DMS53 (cell line): ENCODE results near the gene EAF1.
A peak's percentile ranks its signal among the peaks of the same experiment; 100 is the strongest.
"Not testable (repeated sequence)": the region's sequence is repeated elsewhere in the genome, so short reads cannot be mapped to it uniquely, and the experiment has no call there.

Source experiments
- DNase-seq: peaks from one replicate; lab custom pipeline; 2025; lab: John Stamatoyannopoulos, UW

Gene EAF1

DNA sequence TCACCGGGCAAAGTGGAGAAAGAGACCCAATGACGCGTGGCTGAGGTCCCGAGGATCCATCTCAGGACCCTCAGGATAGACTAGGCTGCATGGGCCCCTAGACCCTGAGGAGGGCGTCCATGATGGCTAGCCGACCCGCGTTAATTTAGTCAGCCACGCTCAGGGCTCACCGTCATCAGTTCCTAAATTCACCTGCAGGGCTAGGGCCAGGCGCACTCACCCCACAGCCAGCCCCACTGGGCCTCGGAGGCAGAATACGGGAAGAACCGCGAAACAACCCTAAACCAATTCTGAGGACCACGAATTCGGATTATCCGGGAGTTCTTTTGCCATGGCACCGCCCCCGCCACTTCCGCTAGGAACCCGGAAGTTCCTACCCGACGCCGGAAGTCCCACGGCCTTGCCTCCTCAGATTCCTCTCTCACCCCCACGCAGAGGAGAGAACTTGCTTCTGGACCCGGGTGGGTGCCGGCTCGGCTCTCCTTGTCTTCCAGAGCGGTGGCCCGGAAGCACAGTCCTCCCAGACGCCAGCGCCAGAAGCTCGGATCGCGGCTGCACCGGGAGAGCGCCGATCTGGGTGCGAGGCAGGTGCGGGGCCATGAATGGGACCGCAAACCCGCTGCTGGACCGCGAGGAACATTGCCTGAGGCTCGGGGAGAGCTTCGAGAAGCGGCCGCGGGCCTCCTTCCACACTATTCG lies at the start of gene EAF1, which contains the start of gene METTL6:
EAF1 (plus strand) TSS at position 417 of the 699 bp plus-strand sequence; CDS start at position 599, 182 bp downstream.
METTL6 (minus strand) TSS at position 363 of the 699 bp plus-strand sequence. CDS start 1,033 bp downstream, outside the sequence.
- peak; percentile 71 for DNase-seq

DNA sequence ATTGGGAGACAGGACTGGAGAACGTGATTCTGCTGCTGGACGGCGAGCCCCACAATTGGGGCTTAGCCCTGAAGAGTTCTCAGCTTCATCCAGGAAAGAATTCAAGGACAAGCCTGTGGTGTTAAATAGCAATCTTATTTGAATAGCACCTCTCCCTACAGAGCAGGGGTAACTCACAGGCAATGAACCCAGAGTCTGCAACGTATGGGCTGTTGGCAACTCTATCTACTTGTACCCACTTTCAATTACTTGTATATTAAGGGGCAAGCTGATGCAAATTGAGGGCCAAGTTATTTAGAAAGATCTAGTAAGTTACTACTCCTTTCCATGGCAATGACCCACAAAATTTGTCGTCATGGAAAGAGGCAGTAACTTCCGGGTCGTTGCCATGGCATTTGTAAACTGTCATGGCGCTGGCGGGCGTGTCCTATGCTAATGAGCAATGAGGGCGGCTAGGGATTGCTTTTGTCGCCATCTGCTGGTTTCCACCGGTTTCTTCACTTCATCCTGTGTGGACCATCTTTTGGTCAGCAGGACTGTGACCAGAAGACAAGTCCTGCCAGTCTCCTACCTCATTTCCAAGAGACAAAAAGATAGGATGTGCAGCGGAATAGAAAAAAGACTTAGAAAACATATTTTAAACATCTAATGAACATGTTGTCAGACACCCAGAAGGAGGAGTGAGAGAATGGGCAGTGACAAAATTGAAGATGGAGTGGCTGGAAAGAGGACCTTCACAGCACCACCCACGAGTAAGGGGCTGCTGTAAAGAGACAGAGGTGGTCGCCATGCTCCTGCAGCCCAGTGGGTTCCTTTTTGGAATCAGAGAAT lies 49.2 kb upstream of the EAF1 start:
- peak; percentile 88 for DNase-seq

DNA sequence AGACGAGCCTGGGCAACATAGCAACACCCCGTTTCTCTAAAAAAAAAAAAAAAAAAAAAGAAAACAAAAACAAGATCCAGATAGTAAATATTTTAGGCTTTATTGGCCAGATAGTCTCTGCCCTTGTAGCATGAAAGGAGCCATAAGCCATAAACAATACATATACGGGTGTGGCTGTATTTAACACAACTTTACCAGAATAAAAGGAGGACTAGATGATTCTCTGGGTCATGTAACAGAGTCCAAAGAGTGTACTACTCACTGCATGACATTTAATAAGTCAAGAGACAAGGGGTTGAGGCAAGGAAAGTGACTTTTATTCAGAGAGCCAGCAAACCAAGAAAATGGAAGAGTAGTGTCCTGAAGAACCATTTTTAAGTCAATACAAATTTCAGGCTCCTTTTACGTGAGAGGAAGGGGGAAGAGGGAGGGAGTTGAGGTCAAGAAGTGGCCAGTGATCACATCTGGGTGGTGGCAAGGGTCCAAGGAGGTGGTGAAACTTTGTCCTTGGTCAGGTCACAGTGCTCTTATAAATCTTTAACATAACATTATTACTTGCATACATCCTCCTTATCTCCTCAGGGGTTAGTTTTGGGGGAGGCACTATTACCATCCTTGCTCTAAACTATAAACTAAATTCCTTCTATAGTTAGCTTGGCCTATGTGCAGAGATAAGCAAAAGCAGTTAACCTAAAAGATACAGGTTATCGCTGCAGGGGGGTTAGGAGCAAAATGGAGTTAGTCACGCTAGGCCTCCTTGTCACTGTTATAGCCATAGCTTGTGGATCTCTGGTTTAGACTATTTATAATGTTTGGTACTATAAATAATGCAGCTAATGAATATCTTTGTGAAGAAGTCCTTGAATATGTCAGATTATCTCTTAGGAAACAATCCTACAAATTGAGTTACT lies 46.2 kb upstream of the EAF1 start:
- no peak for DNase-seq

DNA sequence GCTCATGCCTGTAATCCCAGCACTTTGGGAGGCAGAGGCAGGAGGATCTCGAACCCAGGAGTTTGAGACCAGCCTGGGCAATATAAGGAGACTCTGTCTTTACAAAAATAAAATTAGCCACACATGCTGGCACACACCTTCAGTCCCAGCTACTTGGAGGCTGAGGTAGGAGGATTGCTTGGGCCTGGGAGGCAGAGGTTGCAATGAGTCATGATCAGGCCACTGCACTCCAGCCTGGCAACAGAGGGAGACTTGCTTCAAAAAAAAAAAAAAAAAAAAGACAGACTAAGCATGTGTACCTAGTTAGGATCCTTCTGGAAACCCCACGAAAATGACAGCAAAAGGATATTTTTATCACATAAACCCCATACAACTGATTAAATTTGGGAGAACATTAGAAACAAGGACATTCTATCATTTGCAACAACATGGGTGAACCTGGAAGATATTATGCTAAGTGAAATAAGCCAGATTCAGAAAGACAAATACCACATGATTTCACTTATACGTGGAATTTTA lies 44.9 kb upstream of the EAF1 start:
- no peak for DNase-seq

DNA sequence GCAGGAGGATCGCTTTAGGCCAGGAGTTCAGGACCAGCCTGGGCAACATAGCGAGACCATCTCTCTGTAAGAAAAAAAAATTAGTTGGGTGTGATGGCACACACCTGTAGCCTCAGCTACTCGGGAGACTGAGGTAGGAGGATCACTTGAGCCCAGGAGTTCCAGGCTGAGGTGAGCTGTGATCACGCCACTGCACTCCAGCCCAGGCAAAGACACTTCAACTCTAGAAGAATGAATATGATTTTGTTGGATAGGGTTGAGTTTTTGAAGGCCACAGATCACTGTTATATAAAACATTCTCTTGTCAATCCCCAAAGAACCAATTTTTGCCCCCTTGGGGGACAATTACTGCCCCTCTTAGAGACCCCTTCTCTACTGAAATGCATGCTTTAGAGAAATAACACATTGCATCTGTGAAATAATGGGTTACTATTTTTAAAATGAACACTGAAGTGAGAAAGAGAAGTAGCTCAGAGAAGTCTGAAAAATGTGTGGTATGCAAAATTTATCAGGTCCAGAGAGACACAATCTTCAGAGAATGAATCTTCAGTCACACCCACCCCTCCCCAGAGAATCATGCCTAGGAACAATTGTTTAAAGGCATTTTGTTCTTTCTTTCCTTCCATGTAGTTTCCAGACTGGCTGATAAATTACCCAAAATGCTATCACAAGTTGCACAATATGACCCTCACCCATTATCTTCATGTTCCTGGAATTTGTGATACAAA lies 42.7 kb upstream of the EAF1 start:
- no peak for DNase-seq

DNA sequence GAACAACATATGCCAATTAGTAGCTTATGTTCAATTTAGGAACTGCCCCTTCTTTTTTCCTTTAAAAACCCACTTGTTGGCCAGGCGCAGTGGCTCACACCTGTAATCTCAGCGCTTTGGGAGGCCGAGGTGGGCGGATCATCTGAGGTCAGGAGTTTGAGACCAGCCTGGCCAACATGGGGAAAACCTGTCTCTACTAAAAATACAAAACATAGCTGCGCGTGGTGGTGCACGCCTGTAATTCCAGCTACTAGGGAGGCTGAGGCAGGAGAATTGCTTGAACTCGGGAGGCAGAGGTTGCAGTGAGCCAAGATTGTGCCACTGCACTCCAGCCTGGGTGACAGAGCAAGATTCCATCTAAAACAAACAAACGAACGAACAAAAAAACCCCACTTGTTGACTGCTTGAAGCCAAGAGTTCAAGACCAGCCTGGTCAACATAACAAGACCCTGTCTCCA lies 42.1 kb upstream of the EAF1 start:
- not testable (repeated sequence) for DNase-seq

DNA sequence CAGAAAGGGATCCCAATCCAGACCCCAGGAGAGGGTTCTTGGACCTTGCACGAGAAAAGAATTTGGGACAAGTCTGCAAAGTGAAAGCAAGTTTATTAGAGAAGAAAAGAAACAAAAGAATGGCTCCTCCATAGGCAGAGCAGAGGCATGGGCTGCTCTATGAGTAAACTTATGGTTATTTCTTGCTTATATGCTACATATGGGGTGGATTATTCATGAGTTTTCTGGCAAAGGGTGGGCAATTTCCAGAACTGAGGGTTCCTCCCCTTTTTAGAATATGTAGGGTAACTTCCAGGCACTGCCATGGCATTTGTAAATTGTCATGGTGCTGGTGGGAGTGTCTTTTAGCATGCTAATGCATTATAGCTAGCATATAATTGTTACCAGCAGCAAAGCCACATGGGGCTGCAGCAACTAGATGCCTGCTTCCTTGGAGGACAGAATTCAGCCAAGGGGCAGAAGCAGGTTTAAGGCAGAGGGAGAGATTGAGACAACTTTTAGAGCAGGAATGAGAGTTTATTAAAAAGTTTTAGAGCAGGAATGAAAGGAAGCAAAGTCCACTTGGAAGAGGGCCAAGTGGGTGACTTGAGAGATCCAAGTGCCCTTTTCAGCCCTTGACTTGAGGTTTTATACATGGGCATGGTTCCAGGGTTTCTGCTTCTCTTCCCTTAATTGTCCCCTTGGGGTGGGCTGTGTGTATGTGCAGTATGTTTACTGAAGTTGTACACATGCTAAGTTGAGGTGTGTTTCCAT lies 41.3 kb upstream of the EAF1 start:
- DNase-seq, result no peak

DNA sequence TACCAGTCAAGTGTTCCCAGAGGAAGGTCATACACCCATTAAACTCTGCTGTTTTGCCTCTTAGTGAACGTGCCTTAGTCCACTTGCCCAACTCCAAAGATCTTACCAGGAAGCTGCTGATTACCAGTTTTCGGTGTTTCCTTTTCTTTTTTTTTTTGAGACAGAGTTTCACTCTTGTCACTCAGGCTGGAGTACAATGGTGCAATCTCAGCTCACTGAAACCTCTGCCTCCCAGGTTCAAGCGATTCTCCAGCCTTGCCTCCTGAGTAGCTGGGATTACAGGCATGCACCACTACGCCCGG lies 40.8 kb upstream of the EAF1 start:
- DNase-seq, result not testable (repeated sequence)

DNA sequence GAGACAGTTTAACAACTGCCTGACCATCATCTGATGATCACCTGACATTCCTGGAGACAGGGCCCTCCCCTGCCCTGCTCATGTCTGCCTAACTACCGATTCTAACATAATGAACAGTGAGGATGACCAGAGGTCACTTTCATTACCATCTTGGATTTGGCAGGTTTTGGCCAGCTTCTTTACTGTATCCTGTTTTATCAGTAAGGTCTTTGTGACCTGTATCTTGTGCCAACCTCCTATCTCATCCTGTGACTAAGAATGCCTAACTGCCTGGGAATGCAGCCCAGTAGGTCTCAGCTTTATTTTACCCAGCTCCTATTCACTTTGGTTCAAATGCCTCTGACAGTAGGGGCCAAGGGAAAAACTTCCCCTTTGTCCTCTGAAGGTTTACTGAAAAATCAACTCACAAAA lies 40.2 kb upstream of the EAF1 start:
- DNase-seq, result no peak

DNA sequence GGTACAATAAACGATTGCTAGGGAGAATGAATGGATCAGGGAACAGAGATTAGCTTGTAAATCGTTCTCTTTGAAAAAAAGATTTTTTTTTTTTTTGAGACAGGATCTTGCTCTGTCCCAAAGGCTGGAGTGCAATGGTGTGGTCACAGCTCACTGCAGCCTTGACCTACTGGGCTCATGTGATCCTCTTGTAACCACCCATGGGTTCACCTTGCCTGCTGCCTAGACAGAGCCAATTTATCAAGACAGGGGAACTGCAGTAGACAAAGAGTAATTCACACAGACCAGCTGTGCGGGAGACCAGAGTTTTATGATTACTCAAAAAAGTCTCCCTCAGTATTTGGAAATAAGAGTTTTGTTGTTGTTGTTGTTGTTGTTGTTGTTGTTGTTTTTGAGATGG lies 39.7 kb upstream of the EAF1 start:
- DNase-seq, result no peak

DNA sequence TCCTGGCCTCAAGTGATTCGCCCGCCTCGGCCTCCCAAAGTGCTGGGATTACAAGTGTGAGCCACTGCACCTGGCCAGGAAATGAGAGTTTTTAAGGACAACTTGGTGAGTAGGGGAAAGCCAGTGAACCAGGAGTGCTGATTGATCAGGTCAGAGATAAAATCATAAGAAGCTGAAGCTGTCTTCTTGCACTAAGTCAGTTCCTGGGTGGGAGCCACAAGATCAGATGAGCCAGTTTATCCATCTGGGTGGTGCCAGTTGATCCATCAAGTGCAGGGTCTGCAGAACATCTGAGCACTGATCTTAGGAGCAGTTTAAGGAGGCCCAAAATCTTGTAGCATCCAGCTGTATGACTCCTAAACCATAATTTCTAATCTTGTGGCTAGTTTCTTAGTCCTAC lies 39.1 kb upstream of the EAF1 start:
- not testable (repeated sequence) for DNase-seq

DNA sequence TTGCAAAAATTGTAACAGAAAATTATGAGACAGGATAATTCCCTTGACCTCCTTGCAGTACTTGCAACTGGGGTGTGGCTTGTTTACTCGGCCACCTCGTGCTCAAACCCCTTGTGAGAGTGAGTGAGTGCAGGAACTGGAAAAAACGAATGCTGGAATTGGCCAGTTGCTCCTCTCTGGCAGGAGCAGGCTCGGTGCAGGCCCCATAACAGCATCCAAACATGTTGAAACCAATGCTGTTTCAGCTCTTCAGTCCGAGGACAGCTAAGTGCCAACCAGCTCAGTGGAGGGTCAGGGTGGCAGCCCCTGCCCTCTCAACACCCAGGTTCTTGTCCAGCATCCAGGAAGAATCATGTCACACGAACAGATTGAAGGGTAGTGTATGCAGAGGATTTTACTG lies 36.9 kb upstream of the EAF1 start:
- DNase-seq, result no peak

DNA sequence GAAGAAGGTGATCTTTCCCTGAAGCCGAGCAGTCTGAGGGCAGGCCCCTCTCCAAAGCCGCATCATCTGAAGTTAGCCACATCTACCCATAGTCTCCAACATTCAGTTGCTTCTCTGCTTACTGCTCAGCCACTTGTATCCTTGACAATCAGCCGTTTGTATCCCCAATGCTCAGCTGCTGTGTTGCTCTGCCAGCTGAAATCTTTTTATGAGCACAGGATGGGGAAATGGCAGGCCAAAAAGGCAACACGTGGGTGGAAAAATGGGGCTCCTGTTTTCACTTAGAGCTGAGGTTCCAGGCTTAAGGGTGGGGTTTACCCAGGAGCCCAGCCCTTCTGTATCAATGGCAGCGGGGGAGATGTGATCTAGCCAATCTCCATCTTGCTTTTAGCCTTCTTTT lies 36.4 kb upstream of the EAF1 start:
- DNase-seq, result no peak

DNA sequence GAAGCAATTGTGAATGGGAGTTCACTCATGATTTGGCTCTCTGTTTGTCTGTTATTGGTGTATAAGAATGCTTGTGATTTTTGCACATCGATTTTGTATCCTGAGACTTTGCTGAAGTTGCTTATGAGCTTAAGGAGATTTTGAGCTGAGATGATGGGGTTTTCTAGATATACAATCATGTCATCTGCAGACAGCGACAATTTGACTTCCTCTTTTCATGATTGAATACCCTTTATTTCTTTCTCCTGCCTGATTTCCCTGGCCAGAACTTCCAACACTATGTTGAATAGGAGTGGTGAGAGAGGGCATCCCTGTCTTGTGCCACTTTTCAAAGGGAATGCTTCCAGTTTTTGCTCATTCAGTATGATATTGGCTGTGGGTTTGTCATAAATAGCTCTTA lies 34.1 kb upstream of the EAF1 start:
- not testable (repeated sequence) for DNase-seq

DNA sequence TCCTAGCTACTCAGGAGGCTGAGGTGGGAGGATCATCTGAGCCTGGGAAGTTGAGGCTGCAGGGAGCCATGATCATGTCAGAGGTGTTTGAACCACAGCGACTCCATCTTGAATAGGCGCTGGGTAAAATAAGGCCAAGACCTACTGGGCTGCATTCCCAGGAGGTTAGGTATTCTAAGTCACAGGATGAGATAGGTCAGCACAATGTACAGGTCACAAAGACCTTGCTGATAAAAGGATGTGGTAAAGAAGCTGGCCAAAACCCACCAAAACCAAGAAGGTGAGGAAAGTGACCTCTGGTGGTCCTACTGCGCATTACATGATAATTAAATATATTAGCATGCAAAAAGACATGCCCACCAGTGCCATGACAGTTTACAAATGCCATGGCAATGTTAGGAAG lies 28.7 kb upstream of the EAF1 start:
- DNase-seq, result not testable (repeated sequence)

DNA sequence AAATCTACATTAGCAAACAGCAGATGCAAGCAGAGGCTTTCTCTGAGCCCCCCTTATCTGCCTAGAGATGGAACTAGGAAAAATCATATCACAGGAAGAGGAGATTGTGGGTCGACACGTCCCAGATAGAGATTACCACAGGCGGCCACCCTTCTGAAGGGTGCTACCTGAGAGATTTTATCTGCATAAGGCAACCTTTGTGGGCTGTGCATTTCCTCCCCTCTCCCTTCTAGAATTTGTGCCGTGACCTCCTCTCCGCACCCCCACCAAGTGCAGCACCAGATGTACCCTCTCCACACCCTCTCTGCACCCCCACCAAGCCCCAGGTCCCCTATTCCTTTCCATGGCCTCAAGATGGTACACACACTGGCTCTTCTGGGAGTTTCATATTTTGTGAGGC lies 27.4 kb upstream of the EAF1 start:
- no peak for DNase-seq

DNA sequence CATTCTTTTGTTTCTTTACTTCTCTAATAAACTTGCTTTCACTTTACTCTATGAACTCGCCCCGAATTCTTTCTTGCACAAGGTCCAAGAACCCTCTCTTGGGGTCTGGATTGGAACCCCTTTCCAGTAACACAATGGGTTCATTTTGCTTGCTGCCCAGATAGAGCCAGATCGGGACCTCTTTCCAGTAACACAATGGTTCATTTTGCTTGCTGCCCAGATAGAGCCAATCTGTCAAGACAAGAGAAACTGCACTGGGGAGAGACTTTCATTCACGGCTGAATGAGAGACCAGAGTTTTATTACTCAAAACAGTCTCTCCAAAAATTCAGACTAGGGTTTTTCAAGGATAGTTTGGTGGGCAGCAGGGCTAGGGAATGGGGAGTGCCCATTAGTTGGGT lies 25.5 kb upstream of the EAF1 start:
- no peak for DNase-seq

DNA sequence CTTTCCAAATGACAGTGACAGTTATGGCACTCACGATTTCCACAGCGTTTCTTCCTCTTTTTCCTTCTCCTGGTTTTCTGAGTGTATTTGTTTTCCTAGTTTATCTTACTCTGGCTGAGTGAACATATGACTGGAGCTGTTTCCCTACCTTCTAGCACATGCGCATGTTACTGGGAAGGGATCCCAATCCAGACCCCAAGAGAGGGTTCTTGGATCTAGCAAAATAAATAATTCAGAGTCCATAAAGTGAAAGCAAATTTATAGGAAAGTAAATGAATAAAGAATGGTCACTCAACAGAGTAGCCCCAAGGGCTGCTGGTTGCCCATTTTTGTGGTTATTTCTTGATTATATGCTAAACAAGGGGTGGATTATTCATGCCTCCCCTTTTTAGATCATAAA lies 23.9 kb upstream of the EAF1 start:
- DNase-seq, result no peak

DNA sequence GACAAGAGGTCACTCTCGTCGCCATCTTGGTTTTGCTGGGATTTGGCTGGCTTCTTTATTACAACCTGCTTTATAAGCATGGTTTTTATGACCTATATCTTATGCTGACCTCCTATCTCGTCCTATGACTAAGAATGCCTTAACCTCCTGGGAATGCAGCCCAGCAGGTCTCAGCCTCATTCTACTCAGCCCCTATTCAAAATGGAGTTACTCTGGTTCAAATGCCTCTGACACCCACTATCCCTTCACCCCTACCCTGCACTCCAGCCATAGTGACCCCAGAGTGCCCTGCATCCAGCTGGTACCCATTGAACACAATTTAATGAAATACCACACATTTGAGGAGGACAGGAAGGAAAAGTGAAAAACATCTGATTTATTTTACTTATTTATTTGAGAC lies 23.4 kb upstream of the EAF1 start:
- no peak for DNase-seq

DNA sequence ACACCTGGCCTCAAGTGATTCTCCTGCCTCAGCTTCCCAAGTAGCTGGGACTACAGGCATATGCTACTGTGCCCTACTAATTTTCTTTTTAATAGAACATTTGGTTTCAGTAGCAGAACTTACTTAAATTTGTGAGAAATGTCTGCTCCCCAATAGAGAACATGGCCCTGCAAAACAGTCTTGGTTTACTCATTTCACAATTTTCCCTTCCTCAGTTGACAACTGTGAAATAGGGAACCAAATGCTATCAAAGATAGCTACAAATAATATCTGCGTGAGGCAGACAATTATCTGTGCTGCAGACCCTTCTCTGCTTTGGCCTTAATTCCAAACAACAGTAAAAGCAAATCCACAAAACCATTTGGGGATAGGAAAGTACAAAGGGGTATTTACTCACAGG lies 22.6 kb upstream of the EAF1 start:
- DNase-seq, result no peak
